MM.1S (cell line): ENCODE data around the gene GALNS.

ENCODE experiments used
- DNase-seq: peaks from one replicate; pipeline ENCODE4 v3.0.0-alpha.2; 2015
- H2AFZ ChIP-seq: fragments of 300-600 bp; sonication (generic); 2 replicates; pipeline ENCODE4 v1.6.0; 2016; ENCODE audit warnings: antibody characterized with exemption, low read length
- H3F3A ChIP-seq: fragments of 300-600 bp; sonication (generic); 2 replicates; pipeline ENCODE4 v1.6.1; 2016; ENCODE audit warnings: mild to moderate bottlenecking, antibody characterized with exemption, low read length, moderate library complexity, mixed read lengths; ENCODE audit not compliant: insufficient read depth
- H3K27ac ChIP-seq: fragments of 300-600 bp; sonication (generic); 2 replicates; pipeline ENCODE4 v1.5.1; 2016; ENCODE audit warnings: mild to moderate bottlenecking, low read length
- H3K27me3 ChIP-seq: fragments of 300-600 bp; sonication (generic); replicated peaks from 2 replicates; pipeline ENCODE4 v1.6.0; 2016; ENCODE audit warnings: low read length; ENCODE audit not compliant: insufficient read depth
- H3K36me3 ChIP-seq: fragments of 300-600 bp; sonication (generic); replicated peaks from 2 replicates; pipeline ENCODE4 v1.6.1; 2016; ENCODE audit warnings: mild to moderate bottlenecking, low read length, mixed read lengths; ENCODE audit not compliant: insufficient read depth
- H3K4me1 ChIP-seq: fragments of 300-600 bp; sonication (generic); 2 replicates; pipeline ENCODE4 v1.6.1; 2016; ENCODE audit warnings: low read length, mixed read lengths
- H3K4me2 ChIP-seq: fragments of 300-600 bp; sonication (generic); 2 replicates; pipeline ENCODE4 v1.6.0; 2016; ENCODE audit warnings: low read depth, low read length
- H3K4me3 ChIP-seq: fragments of 300-600 bp; sonication (generic); 2 replicates; pipeline ENCODE4 v1.5.1; 2016; ENCODE audit warnings: low read length, mixed read lengths
- H3K79me2 ChIP-seq: fragments of 300-600 bp; sonication (generic); 2 replicates; pipeline ENCODE4 v1.6.1; 2016; ENCODE audit warnings: mixed run types, low read length, mixed read lengths
- H3K9ac ChIP-seq: fragments of 300-600 bp; sonication (generic); 2 replicates; pipeline ENCODE4 v1.6.1; 2016; ENCODE audit warnings: low read length, mixed read lengths
- H3K9me2 ChIP-seq: fragments of 300-600 bp; sonication (generic); replicated peaks from 2 replicates; pipeline ENCODE4 v1.6.1; 2016; ENCODE audit warnings: mild to moderate bottlenecking, low read length, mixed read lengths; ENCODE audit not compliant: insufficient read depth
- H3K9me3 ChIP-seq: fragments of 300-600 bp; sonication (generic); replicated peaks from 2 replicates; pipeline ENCODE4 v1.6.1; 2016; ENCODE audit warnings: mild to moderate bottlenecking, low read length, mixed read lengths; ENCODE audit not compliant: insufficient read depth
- H4K20me1 ChIP-seq: fragments of 300-600 bp; sonication (generic); 2 replicates; pipeline ENCODE4 v1.6.1; 2016; ENCODE audit warnings: mild to moderate bottlenecking, low read length, moderate library complexity, mixed read lengths; ENCODE audit not compliant: insufficient read depth
- EZH2 ChIP-seq: fragments of 300-600 bp; sonication (generic); optimal IDR thresholded peaks from 2 replicates; pipeline ENCODE3; 2017; ENCODE audit warnings: low read depth, mild to moderate bottlenecking, antibody characterized with exemption, low read length, mixed read lengths
- EZH2phosphoT487 ChIP-seq: fragments of 300-600 bp; sonication (generic); IDR thresholded peaks from 2 replicates; pipeline ENCODE4 v1.6.1; 2018; ENCODE audit warnings: antibody characterized with exemption, low read length
- TF ChIP-seq, protein P1 (sequence below): fragments of 300-600 bp; sonication (generic); IDR thresholded peaks from 2 replicates; pipeline ENCODE4 v1.5.1; 2016; ENCODE audit warnings: antibody characterized with exemption, low read length, mixed read lengths

The GALNS gene

DNA sequence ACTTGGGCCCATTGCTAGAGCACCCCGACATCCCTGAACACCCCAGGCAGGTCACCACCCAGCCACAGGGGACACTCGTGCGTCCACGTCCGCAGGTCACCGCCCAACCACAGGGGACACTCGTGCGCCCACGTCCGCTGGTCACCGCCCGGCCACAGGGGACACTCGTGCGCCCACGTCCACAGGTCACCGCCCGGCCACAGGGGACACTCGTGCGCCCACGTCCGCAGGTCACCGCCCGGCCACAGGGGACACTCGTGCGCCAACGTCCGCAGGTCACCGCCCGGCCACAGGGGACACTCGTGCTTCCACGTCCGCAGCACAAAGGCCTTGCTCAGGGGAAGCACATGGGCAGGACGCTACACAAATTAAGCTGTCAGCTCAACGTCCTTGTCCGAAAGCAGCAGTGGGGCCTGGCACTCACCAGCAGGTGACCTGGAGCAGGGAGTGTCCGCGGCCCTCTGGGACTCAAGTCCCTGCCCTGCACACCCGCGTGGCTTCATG is 17.7 kb downstream of the GALNS start:
- Histone ChIP-seq H2AFZ (no peak overlapping the region), H3K4me2 (no peak overlapping the region), H3K4me3 (no peak overlapping the region), H3K27me3 (no peaks in the 10 kb centered on the region; the same call in none of the 2 replicates), H3K9me3 (no peaks in the 10 kb centered on the region), H3F3A (no peaks in the 10 kb centered on the region), H3K27ac (no peak overlapping the region), H3K9ac (no peak overlapping the region), H3K79me2 (no peaks in the 10 kb centered on the region), H3K36me3 (no peaks in the 10 kb centered on the region), H3K9me2 (no peaks in the 10 kb centered on the region), H3K4me1 (no peaks in the 10 kb centered on the region), H4K20me1 (no peaks in the 10 kb centered on the region)
- TF ChIP-seq, protein P1, sequence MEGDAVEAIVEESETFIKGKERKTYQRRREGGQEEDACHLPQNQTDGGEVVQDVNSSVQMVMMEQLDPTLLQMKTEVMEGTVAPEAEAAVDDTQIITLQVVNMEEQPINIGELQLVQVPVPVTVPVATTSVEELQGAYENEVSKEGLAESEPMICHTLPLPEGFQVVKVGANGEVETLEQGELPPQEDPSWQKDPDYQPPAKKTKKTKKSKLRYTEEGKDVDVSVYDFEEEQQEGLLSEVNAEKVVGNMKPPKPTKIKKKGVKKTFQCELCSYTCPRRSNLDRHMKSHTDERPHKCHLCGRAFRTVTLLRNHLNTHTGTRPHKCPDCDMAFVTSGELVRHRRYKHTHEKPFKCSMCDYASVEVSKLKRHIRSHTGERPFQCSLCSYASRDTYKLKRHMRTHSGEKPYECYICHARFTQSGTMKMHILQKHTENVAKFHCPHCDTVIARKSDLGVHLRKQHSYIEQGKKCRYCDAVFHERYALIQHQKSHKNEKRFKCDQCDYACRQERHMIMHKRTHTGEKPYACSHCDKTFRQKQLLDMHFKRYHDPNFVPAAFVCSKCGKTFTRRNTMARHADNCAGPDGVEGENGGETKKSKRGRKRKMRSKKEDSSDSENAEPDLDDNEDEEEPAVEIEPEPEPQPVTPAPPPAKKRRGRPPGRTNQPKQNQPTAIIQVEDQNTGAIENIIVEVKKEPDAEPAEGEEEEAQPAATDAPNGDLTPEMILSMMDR = no peak
- no peak for TF ChIP-seq EZH2phosphoT487
- no peak for TF ChIP-seq EZH2
- DNase-seq = no peak

DNA sequence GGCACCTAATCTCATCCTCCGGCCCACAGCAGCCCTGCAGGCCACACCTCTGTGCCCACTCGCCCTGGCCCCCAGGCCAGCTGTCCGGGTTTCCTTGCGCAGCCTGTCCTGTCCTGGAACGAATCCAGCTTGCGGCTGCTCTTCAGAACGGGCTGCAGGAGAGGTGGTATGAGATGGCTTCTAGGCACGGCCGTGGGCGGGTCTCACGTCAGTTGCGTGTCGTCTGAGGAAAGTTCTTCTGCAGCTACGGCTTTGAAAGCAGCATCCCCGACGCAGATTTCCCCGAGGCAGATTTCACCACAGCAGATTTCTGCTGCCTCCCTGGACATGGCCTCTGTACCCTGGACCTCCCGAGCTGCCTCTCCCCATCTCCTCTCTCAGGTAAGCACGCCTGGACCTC is 18.2 kb downstream of the GALNS start:
- H3K9me2 ChIP-seq = no peaks in the 10 kb centered on the region
- no peak overlapping the region for H3K4me3 ChIP-seq
- H3K27me3 ChIP-seq = no peaks in the 10 kb centered on the region; the same call in none of the 2 replicates
- no peaks in the 10 kb centered on the region for H3K4me1 ChIP-seq
- H3K4me2 ChIP-seq = no peak overlapping the region
- H3K36me3 ChIP-seq = no peaks in the 10 kb centered on the region
- H3K79me2 ChIP-seq = no peaks in the 10 kb centered on the region
- H2AFZ ChIP-seq = no peak overlapping the region
- no peaks in the 10 kb centered on the region for H3F3A ChIP-seq
- H3K9ac ChIP-seq = no peak overlapping the region
- H3K9me3 ChIP-seq = no peaks in the 10 kb centered on the region
- H4K20me1 ChIP-seq = no peaks in the 10 kb centered on the region
- DNase-seq = no peak
- TF ChIP-seq EZH2 (no peak), EZH2phosphoT487 (no peak)
- TF ChIP-seq, protein P1 = no peak
- H3K27ac ChIP-seq = no peak overlapping the region

DNA sequence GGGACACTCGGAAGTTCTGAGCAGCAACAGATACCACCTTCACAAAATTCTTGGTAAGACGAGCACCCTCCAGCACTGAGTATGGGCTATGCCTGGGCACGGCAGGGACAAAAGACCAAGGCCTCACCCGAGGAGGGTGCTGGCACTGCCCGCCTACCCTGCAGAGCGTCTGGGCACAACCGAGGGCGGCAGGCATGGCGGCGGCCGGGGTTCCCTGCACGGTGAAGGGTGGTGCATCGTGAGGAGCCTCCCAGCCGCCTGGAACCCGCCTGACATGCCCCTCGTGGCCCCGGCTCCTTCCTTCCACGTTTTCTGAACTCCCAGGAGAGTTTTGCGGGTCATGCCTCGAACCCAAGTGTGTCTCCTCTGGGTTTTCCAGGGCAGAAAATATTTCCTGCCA is 18.9 kb downstream of the GALNS start:
- no peaks in the 10 kb centered on the region; the same call in none of the 2 replicates for H3K27me3 ChIP-seq

More for the DNA sequence above, 18.9 kb downstream of the GALNS start:
- Histone ChIP-seq H4K20me1 (no peaks in the 10 kb centered on the region), H3K4me3 (no peak overlapping the region), H2AFZ (no peak overlapping the region), H3K36me3 (no peaks in the 10 kb centered on the region), H3K9me2 (no peaks in the 10 kb centered on the region), H3K4me1 (no peaks in the 10 kb centered on the region), H3K9ac (no peak overlapping the region), H3K4me2 (no peak overlapping the region), H3K9me3 (no peaks in the 10 kb centered on the region), H3K27ac (no peak overlapping the region), H3F3A (no peaks in the 10 kb centered on the region), H3K79me2 (no peaks in the 10 kb centered on the region)
- TF ChIP-seq, protein P1 = no peak
- DNase-seq = no peak
